Prostate gland (tissue), 2 donors: Measurements from ENCODE around the gene DUS3L. TPM values are rescaled to one million over a fixed set of nuclear protein-coding genes. Genes with fewer than 3 reads are reported as not detected.

Experiments
- DNase-seq: peaks from one replicate; pipeline ENCODE4 v3.0.0-alpha.2; 2019; ENCODE audit warnings: low spot score
- H3K27ac ChIP-seq, 2 donors: fragments of 200-600 bp; sonication (generic); 2 replicates each; pipeline ENCODE4 v1.5.1; 2017 to 2019
- H3K27me3 ChIP-seq: fragments of 200-600 bp; sonication (generic); replicated peaks from 2 replicates; pipeline ENCODE4 v1.5.1; 2019; ENCODE audit not compliant: insufficient read depth
- H3K36me3 ChIP-seq, 2 donors: fragments of 200-600 bp; sonication (generic); 1 replicate in 1 of 2; 2 replicates in 1 of 2; pipeline versions ENCODE4 v1.5.1 to v1.8.1; 2017 to 2019
- H3K4me1 ChIP-seq: fragments of 200-600 bp; sonication (generic); replicated peaks from 2 replicates; pipeline ENCODE4 v1.5.1; 2019
- H3K4me3 ChIP-seq, 2 donors: fragments of 200-600 bp; sonication (generic); 2 replicates each; pipeline ENCODE4 v1.5.1; 2017 to 2019
- H3K9me3 ChIP-seq: fragments of 200-600 bp; sonication (generic); 2 replicates; pipeline ENCODE4 v1.5.1; 2017
- CTCF ChIP-seq, 4 experiments: fragments of 200-600 bp in 2 of 4; fragments of 450-650 bp in 2 of 4; sonication (generic) in 2 of 4; IDR thresholded peaks; 1 replicate in 3 of 4; 2 replicates in 1 of 4; pipeline ENCODE4 v1.5.1; 2016 to 2019; ENCODE audit warnings: antibody characterized with exemption in 4 of 4, mild to moderate bottlenecking in 2 of 4, moderate library complexity in 2 of 4
- POLR2A ChIP-seq: fragments of 450-650 bp; IDR thresholded peaks from one replicate; pipeline ENCODE4 v1.6.1; 2016; ENCODE audit warnings: antibody characterized with exemption, mild to moderate bottlenecking
- POLR2AphosphoS5 ChIP-seq: sonication (generic); formaldehyde crosslinking; IDR thresholded peaks from one replicate; pipeline ENCODE4 v1.6.1; 2017; ENCODE audit warnings: antibody characterized with exemption
- WGBS: methylation state at CpG from one replicate; pipeline ENCODE4 v1.1.5; 2018; 5-methylcytosine and 5-hydroxymethylcytosine counted together
- intact Hi-C: fragments of 100-400 bp; cut with DNase I; formaldehyde crosslinking; loops from one replicate; pipeline ENCODE4 v1.14.2; 2022
- total RNA-seq, 2 donors: library from RNA; depleted of rRNA; stranded (reverse); fragments of >200 nt; gene quantifications; one replicate each; pipeline ENCODE4 v1.1.0, GENCODE V29; 2016

Gene DUS3L
- total RNA-seq, 2 donors from 2014 or later, result 43.8 to 57.5 TPM

- TF ChIP-seq POLR2A (no peak), POLR2AphosphoS5 (no peak), CTCF (IDR thresholded peaks at IDR 0.05) (no peak)
- Histone ChIP-seq H3K27ac (no peak overlapping the region), H3K36me3 (no peaks in the 10 kb centered on the region), H3K9me3 (no peaks in the 10 kb centered on the region), H3K4me3 (no peak overlapping the region), H3K4me1 (no peaks in the 10 kb centered on the region), H3K27me3 (no peaks in the 10 kb centered on the region)
- intact Hi-C loops, result no loop called here
- no peak for DNase-seq
Observed at GRCh38 chr19:5743630-5744029, 47.3 kb downstream of the DUS3L start.

GRCh38 chr19:5742051-5742450 lies 48.9 kb downstream of the DUS3L start:
- TF ChIP-seq POLR2AphosphoS5 (no peak), CTCF (IDR thresholded peaks at IDR 0.05) (no peak), POLR2A (no peak)
- intact Hi-C loops, result no loop called here
- WGBS, result 87% methylated on average over 19 of the region's 19 CpGs

GRCh38 chr19:5738423-5738822 lies 52.5 kb downstream of the DUS3L start:
- Histone ChIP-seq H3K27me3 (no peaks in the 10 kb centered on the region), H3K4me3 (no peak overlapping the region), H3K36me3 (no peaks in the 10 kb centered on the region), H3K9me3 (no peaks in the 10 kb centered on the region), H3K27ac (no peak overlapping the region), H3K4me1 (no peaks in the 10 kb centered on the region)
- WGBS, result 77% methylated on average over 8 of the region's 8 CpGs
- intact Hi-C loops, result no loop called here
- DNase-seq, result no peak
- TF ChIP-seq CTCF (IDR thresholded peaks at IDR 0.05), result no peak
- no peak for TF ChIP-seq POLR2AphosphoS5
- TF ChIP-seq POLR2A, result no peak

More at GRCh38 chr19:5742051-5742450, 48.9 kb downstream of the DUS3L start:
- Histone ChIP-seq H3K27ac (no peak overlapping the region), H3K4me1 (no peaks in the 10 kb centered on the region), H3K36me3 (no peaks in the 10 kb centered on the region), H3K4me3 (no peak overlapping the region), H3K27me3 (no peaks in the 10 kb centered on the region), H3K9me3 (no peaks in the 10 kb centered on the region)
- DNase-seq, result no peak

Other genes with a start within 250 kb of the DUS3L start
- gene TINCR, start 223.2 kb downstream of the DUS3L start, total RNA-seq, result 1 to 10 TPM; 6.7 to 8.4 TPM
- 100 to 1,000 TPM in 1 of 2 donors, 10 to 100 TPM in 1; 37.8 to 118 TPM for gene SAFB2, start 168.4 kb downstream of the DUS3L start, total RNA-seq
- 100 to 1,000 TPM in 1 of 2 donors, 10 to 100 TPM in 1; 63.6 to 182 TPM for gene SAFB, start 168.1 kb downstream of the DUS3L start, total RNA-seq
- gene MICOS13, start 110.6 kb downstream of the DUS3L start, total RNA-seq, result 10 to 100 TPM; 42.8 to 54.2 TPM
- gene HSD11B1L, start 110.1 kb downstream of the DUS3L start, total RNA-seq, result 10 to 100 TPM; 15.6 to 17.9 TPM
- 1,000 to 10,000 TPM in 1 of 2 donors, 100 to 1,000 TPM in 1; 628 to 1,303 TPM for gene RPL36, start 100.9 kb downstream of the DUS3L start, total RNA-seq
- gene LONP1, start 71.0 kb downstream of the DUS3L start, total RNA-seq, result 100 to 1,000 TPM in 1 of 2 donors, 10 to 100 TPM in 1; 62.7 to 120 TPM
- gene CATSPERD, start 70.5 kb downstream of the DUS3L start, total RNA-seq, result 1 to 10 TPM in 1 of 2 donors, not detected in 1; 1.4 TPM
- gene PRR22, start 6.4 kb downstream of the DUS3L start, total RNA-seq, result 1 to 10 TPM; 1.6 to 6.8 TPM
- gene NRTN, start 13.9 kb upstream of the DUS3L start, total RNA-seq, result 10 to 100 TPM in 1 of 2 donors, 1 to 10 TPM in 1; 9.7 to 12.9 TPM
- gene FUT6, start 48.5 kb upstream of the DUS3L start, total RNA-seq, result under 1 TPM in 1 of 2 donors, not detected in 1; 0.62 TPM
- 1 to 10 TPM; 1.4 to 2.1 TPM for gene FUT3, start 60.3 kb upstream of the DUS3L start, total RNA-seq
- gene FUT5, start 79.4 kb upstream of the DUS3L start, total RNA-seq, result not detected
- 100 to 1,000 TPM; 259 to 327 TPM for gene NDUFA11, start 112.6 kb upstream of the DUS3L start, total RNA-seq
- gene VMAC, start 113.7 kb upstream of the DUS3L start, total RNA-seq, result 10 to 100 TPM; 23.6 to 29.0 TPM
- gene CAPS, start 123.1 kb upstream of the DUS3L start, total RNA-seq, result 10 to 100 TPM; 27.9 to 36.8 TPM
- 100 to 1,000 TPM in 1 of 2 donors, 10 to 100 TPM in 1; 84.6 to 120 TPM for gene RANBP3, start 187.0 kb upstream of the DUS3L start, total RNA-seq